ENCODE results near the gene PARP6. TPM values are rescaled to one million over a fixed set of nuclear protein-coding genes. Genes with fewer than 3 reads are reported as not detected.

The PARP6 gene
- total and polyA plus RNA-seq, 9 of the 15 experiments (the other 6 are each of a cell fraction or from before 2014, with no cell fraction given), result 14.8 to 83.2 (median 28.3) TPM

DNA sequence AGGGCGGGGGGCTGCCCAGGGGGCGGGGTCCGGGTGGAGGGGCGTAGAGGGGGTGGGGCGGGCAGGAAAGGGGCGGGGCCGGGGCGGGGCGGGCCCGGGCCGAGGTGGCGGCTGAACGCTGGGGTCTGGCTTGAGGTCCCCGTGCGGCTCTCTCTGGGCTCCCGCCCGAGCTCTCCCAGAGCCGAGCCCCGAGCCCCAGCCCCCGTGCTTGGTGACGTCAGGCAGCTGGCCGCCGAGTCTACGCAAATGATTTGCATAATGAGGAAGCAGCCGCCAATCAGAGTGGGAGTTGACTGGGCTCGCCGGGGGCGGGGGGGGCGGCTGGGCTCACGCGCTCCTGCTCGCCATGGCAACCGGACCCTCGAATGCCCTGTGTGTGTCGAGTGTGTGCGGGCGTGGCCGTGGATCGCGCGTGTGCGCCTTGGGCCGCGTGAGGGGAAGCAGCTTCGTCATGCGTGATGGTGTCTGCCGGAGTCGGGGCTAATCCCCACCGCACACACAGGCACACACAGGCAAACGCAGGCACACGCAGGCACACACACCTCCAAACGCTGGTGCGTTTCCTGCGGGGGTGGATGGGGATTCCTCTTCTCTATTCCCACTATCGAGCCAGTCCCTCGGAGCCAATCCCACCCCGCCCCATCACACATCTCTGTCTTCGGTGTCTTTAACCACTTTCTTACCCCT, 47.8 kb upstream of the PARP6 start, which contains the start of gene CELF6 (continued):
- TF ChIP-seq, protein P1, sequence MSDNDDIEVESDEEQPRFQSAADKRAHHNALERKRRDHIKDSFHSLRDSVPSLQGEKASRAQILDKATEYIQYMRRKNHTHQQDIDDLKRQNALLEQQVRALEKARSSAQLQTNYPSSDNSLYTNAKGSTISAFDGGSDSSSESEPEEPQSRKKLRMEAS (CRISPR knock-in tag; IDR thresholded peaks at IDR 0.05), result peak; percentile 37; the same call in 1 of the 2 replicates
- TF ChIP-seq, protein P2, sequence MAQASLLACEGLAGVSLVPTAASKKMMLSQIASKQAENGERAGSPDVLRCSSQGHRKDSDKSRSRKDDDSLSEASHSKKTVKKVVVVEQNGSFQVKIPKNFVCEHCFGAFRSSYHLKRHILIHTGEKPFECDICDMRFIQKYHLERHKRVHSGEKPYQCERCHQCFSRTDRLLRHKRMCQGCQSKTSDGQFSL (CRISPR knock-in tag; IDR thresholded peaks at IDR 0.05), result peak; percentile 94
- TF ChIP-seq, protein P2 (tag; IDR thresholded peaks at IDR 0.05), result peak in 1 of 2 experiments; percentile 72; a peak in 2 of 4 replicates
- TF ChIP-seq, protein P3, sequence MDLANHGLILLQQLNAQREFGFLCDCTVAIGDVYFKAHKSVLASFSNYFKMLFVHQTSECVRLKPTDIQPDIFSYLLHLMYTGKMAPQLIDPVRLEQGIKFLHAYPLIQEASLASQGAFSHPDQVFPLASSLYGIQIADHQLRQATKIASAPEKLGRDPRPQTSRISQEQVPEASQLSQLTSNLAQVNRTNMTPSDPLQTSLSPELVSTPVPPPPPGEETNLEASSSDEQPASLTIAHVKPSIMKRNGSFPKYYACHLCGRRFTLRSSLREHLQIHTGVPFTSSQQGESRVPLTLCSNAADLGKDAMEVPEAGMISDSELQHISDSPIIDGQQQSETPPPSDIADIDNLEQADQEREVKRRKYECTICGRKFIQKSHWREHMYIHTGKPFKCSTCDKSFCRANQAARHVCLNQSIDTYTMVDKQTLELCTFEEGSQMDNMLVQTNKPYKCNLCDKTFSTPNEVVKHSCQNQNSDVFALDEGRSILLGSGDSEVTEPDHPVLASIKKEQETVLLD (IDR thresholded peaks at IDR 0.05), result 0 out of 2 replicates have a peak, but pooled peaks have one; percentile 21
- TF ChIP-seq FOXM1 (IDR thresholded peaks at IDR 0.05; ENCODE audit: low read depth) (no peak), FOXM1 (CRISPR knock-in tag; IDR thresholded peaks at IDR 0.05; ENCODE audit: low read depth) (0 out of 2 replicates have a peak, but pooled peaks have one; percentile 6), BHLHE40 (IDR thresholded peaks at IDR 0.05; ENCODE audit: low read length) (peak; percentile 67; the same call in 1 of the 2 replicates), ZNF324 (CRISPR knock-in tag; IDR thresholded peaks at IDR 0.05) (no peak), NCOA2 (IDR thresholded peaks at IDR 0.05; ENCODE audit: partially characterized antibody in 2 of 2) (no peak), TEAD1 (CRISPR knock-in tag; IDR thresholded peaks at IDR 0.05) (no peak), CREBBP (IDR thresholded peaks at IDR 0.05; ENCODE audit: low read depth, low read length) (no peak), KDM4B (IDR thresholded peaks at IDR 0.05; ENCODE audit: borderline replicate concordance in 2 of 2, low read depth in 1 of 2) (peak in 1 of 2 experiments; percentile 61; a peak in 1 of 4 replicates)
- TF ChIP-seq, protein P4, sequence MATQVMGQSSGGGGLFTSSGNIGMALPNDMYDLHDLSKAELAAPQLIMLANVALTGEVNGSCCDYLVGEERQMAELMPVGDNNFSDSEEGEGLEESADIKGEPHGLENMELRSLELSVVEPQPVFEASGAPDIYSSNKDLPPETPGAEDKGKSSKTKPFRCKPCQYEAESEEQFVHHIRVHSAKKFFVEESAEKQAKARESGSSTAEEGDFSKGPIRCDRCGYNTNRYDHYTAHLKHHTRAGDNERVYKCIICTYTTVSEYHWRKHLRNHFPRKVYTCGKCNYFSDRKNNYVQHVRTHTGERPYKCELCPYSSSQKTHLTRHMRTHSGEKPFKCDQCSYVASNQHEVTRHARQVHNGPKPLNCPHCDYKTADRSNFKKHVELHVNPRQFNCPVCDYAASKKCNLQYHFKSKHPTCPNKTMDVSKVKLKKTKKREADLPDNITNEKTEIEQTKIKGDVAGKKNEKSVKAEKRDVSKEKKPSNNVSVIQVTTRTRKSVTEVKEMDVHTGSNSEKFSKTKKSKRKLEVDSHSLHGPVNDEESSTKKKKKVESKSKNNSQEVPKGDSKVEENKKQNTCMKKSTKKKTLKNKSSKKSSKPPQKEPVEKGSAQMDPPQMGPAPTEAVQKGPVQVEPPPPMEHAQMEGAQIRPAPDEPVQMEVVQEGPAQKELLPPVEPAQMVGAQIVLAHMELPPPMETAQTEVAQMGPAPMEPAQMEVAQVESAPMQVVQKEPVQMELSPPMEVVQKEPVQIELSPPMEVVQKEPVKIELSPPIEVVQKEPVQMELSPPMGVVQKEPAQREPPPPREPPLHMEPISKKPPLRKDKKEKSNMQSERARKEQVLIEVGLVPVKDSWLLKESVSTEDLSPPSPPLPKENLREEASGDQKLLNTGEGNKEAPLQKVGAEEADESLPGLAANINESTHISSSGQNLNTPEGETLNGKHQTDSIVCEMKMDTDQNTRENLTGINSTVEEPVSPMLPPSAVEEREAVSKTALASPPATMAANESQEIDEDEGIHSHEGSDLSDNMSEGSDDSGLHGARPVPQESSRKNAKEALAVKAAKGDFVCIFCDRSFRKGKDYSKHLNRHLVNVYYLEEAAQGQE (IDR thresholded peaks at IDR 0.05; ENCODE audit: borderline replicate concordance), result no peak; the same call in 1 of the 2 replicates
- TF ChIP-seq, protein P4 (CRISPR knock-in tag; IDR thresholded peaks at IDR 0.05; ENCODE audit: low read depth), result peak; percentile 87
